Right atrium auricular region (tissue), 2 donors: Measurements from ENCODE around the gene DOCK2. TPM values are rescaled to one million over a fixed set of nuclear protein-coding genes. Genes with fewer than 3 reads are reported as not detected.
"Not testable (repeated sequence)": the region's sequence is repeated elsewhere in the genome, so short reads cannot be mapped to it uniquely, and the experiment has no call there.

Source experiments
- DNase-seq: peaks from one replicate; pipeline ENCODE4 v3.0.0-alpha.2; 2019; ENCODE audit warnings: low spot score
- H3K27ac ChIP-seq, 2 donors: fragments of 200-600 bp; sonication (generic); 1 replicate in 1 of 2; 2 replicates in 1 of 2; pipeline ENCODE4 v1.5.1; 2016 to 2019
- H3K27me3 ChIP-seq, 2 donors: fragments of 200-600 bp; sonication (generic); one replicate each; pipeline versions ENCODE4 v1.5.1 to v1.6.0; 2017 to 2019
- H3K36me3 ChIP-seq: fragments of 200-600 bp; sonication (generic); one replicate; pipeline ENCODE4 v1.5.1; 2016
- H3K4me1 ChIP-seq, 2 donors: fragments of 200-600 bp; sonication (generic); one replicate each; pipeline versions ENCODE4 v1.5.1 to v1.6.0; 2017 to 2019
- H3K4me3 ChIP-seq, 2 donors: fragments of 200-600 bp; sonication (generic); 1 replicate in 1 of 2; 2 replicates in 1 of 2; pipeline ENCODE4 v1.5.1; 2017 to 2019; ENCODE audit warnings: mild to moderate bottlenecking in 1 of 2, moderate library complexity in 1 of 2
- H3K9me3 ChIP-seq, 2 donors: fragments of 200-600 bp; sonication (generic); one replicate each; pipeline ENCODE4 v1.5.1; 2019
- total RNA-seq, 2 donors: library from RNA; depleted of rRNA; stranded (reverse); fragments of >200 nt; gene quantifications; one replicate each; pipeline ENCODE4 v1.1.0, GENCODE V29; 2016
- TF ChIP-seq, protein P1 (sequence below), 2 donors: fragments of 200-600 bp; sonication (generic); IDR thresholded peaks; one replicate each; pipeline ENCODE4 v1.5.1; 2019; ENCODE audit warnings: antibody characterized with exemption in 2 of 2

Gene DOCK2
- total RNA-seq, 2 donors from 2014 or later = 3.7 to 5.4 TPM

- Histone ChIP-seq H3K9me3 (no peaks in the 10 kb centered on the region), H3K36me3 (no peaks in the 10 kb centered on the region), H3K4me1 (peaks cover 0 to 11% of the 10 kb centered on the region in 2 donors), H3K27me3 (no peaks in the 10 kb centered on the region), H3K4me3 (no peak overlapping the region), H3K27ac (no peak overlapping the region)
- TF ChIP-seq, protein P1, sequence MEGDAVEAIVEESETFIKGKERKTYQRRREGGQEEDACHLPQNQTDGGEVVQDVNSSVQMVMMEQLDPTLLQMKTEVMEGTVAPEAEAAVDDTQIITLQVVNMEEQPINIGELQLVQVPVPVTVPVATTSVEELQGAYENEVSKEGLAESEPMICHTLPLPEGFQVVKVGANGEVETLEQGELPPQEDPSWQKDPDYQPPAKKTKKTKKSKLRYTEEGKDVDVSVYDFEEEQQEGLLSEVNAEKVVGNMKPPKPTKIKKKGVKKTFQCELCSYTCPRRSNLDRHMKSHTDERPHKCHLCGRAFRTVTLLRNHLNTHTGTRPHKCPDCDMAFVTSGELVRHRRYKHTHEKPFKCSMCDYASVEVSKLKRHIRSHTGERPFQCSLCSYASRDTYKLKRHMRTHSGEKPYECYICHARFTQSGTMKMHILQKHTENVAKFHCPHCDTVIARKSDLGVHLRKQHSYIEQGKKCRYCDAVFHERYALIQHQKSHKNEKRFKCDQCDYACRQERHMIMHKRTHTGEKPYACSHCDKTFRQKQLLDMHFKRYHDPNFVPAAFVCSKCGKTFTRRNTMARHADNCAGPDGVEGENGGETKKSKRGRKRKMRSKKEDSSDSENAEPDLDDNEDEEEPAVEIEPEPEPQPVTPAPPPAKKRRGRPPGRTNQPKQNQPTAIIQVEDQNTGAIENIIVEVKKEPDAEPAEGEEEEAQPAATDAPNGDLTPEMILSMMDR (IDR thresholded peaks at IDR 0.05) = no peak
- DNase-seq = no peak
Observed at GRCh38 chr5:169656125-169656901, 19.2 kb downstream of the DOCK2 start.

DNA sequence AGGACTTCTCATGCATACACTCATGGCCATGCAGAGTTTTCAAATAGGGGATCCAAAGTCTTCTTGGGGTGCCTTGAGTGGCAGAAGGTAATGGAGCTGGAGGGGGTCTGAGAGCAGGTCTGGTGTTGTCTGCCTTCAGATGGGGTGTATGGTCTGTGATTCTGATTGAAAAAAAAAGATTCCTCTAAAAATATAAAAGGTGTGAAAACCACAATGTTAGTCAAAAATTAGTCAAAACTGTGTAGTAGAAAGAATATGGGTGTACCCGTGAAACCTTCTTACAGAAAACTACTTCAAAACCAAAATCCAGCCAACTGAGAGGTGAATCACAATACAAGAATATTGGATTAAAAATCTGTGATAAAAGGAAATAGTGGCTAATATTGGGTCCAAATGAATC, 20.1 kb downstream of the DOCK2 start:
- Histone ChIP-seq H3K27ac (no peak overlapping the region), H3K4me3 (no peak overlapping the region), H3K4me1 (peaks cover 0 to 3% of the 10 kb centered on the region in 2 donors), H3K9me3 (no peaks in the 10 kb centered on the region), H3K27me3 (no peaks in the 10 kb centered on the region), H3K36me3 (no peaks in the 10 kb centered on the region)
- DNase-seq = no peak
- TF ChIP-seq, protein P1 (IDR thresholded peaks at IDR 0.05) = no peak

- H3K4me3 ChIP-seq, H3K27me3 ChIP-seq, H3K36me3 ChIP-seq, H3K4me1 ChIP-seq, DNase-seq, H3K9me3 ChIP-seq, H3K27ac ChIP-seq: not testable (repeated sequence)
Observed at GRCh38 chr5:169662451-169662850, 25.4 kb downstream of the DOCK2 start.

DNA sequence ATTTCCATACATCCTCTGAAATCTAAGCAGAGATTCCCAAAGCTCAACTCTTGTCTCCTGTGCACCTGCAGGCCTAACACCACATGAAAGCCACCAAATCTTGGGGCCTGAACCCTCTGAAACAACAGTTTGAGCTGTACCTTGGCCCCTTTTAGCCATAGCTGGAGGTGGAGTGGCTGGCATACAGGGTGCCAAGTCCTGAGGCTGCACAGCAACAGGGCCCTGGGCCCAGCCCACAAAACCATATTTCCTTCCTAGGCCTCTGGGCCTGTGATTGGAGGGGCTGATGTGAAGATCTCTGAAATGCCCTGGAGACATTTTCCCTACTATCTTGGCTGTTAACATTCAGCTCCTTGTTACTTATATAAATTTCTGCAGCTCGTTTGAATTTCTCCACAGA, 26.5 kb downstream of the DOCK2 start:
- DNase-seq = no peak
- TF ChIP-seq, protein P1 (IDR thresholded peaks at IDR 0.05) = no peak
- H3K27me3 ChIP-seq = no peaks in the 10 kb centered on the region
- H3K9me3 ChIP-seq = no peaks in the 10 kb centered on the region
- no peaks in the 10 kb centered on the region for H3K4me1 ChIP-seq
- no peaks in the 10 kb centered on the region for H3K36me3 ChIP-seq
- H3K4me3 ChIP-seq = no peak overlapping the region
- no peak overlapping the region for H3K27ac ChIP-seq

GRCh38 chr5:169666365-169666764, 29.3 kb downstream of the DOCK2 start:
- Histone ChIP-seq H3K36me3 (no peaks in the 10 kb centered on the region), H3K27ac (no peak overlapping the region), H3K4me1 (no peaks in the 10 kb centered on the region), H3K4me3 (no peak overlapping the region), H3K9me3 (no peaks in the 10 kb centered on the region), H3K27me3 (no peaks in the 10 kb centered on the region)
- no peak for DNase-seq
- TF ChIP-seq, protein P1 (IDR thresholded peaks at IDR 0.05) = no peak

DNA sequence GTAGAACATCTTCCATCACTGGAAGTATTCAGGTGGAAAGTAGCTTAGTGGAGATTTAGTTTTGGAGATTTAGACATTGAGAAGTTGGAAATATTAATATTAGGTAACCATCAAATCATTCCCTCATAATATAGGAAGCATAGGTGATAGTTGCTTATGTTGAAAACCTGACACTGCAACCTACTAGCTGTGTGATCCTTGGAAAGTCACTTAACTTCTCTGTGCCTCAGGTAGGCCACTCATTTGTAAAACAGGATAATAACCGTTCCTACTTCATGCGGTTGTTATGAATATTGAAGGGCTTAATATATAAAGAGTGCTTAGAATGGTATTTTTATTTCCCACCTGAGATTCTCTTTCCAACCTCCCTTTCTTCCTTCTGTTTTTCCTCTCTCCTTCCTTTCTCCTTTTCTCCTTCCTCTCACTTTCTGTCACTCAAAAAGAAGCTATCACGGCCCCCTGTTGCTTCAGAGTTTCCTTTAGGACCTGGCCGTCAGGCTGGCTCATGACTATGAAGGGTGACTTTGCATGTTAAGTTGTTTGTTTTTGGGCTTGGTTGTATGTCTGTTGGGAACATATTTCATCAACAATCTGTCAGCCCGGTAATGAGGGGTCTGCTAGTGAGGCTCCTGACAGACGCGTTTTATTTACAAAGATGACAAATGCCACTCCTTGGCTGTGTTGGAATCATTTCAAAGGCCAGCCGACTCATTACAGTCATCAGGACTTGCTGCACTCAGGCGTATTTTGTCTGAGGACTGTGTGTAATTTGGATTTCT, 31.0 kb downstream of the DOCK2 start:
- Histone ChIP-seq H3K4me3 (no peak overlapping the region), H3K36me3 (no peaks in the 10 kb centered on the region), H3K27me3 (no peaks in the 10 kb centered on the region), H3K4me1 (no peaks in the 10 kb centered on the region), H3K27ac (no peak overlapping the region), H3K9me3 (no peaks in the 10 kb centered on the region)
- DNase-seq = no peak
- TF ChIP-seq, protein P1 (IDR thresholded peaks at IDR 0.05) = no peak
